Tibial nerve (tissue), 4 donors: ENCODE data around the gene DIP2C. TPM values are rescaled to one million over a fixed set of nuclear protein-coding genes. Genes with fewer than 3 reads are reported as not detected.
"Not testable (repeated sequence)": the region's sequence is repeated elsewhere in the genome, so short reads cannot be mapped to it uniquely, and the experiment has no call there.

Experiments
- DNase-seq, 2 donors: peaks; one replicate each; pipeline ENCODE4 v3.0.0-alpha.2; 2019; ENCODE audit warnings: low spot score in 2 of 2
- H3K27ac ChIP-seq, 4 donors: fragments of 200-600 bp; sonication (generic) in 3 of 4; one replicate each; pipeline ENCODE4 v1.5.1; 2017 to 2019; ENCODE audit warnings: mild to moderate bottlenecking in 1 of 4
- H3K27me3 ChIP-seq, 2 donors: fragments of 200-600 bp; sonication (generic) in 1 of 2; one replicate each; pipeline versions ENCODE4 v1.5.1 to v1.6.0; 2017 to 2019
- H3K36me3 ChIP-seq, 3 donors: fragments of 200-600 bp; sonication (generic); one replicate each; pipeline ENCODE4 v1.5.1; 2018 to 2019
- H3K4me1 ChIP-seq, 4 donors: fragments of 200-600 bp; sonication (generic) in 3 of 4; one replicate each; pipeline ENCODE4 v1.5.1; 2017 to 2019
- H3K4me3 ChIP-seq, 4 donors: fragments of 200-600 bp; sonication (generic) in 3 of 4; one replicate each; pipeline ENCODE4 v1.5.1; 2017 to 2019; ENCODE audit warnings: mild to moderate bottlenecking in 1 of 4, moderate library complexity in 1 of 4
- H3K9me3 ChIP-seq, 4 donors: fragments of 200-600 bp; sonication (generic) in 3 of 4; one replicate each; pipeline ENCODE4 v1.5.1; 2017 to 2019
- EP300 ChIP-seq, 2 donors: sonication (generic); formaldehyde crosslinking; IDR thresholded peaks; one replicate each; pipeline ENCODE4 v1.6.1; 2017; ENCODE audit warnings: antibody characterized with exemption in 2 of 2, mild to moderate bottlenecking in 1 of 2
- POLR2A ChIP-seq, 2 donors: fragments of 450-650 bp; IDR thresholded peaks; one replicate each; pipeline ENCODE4 v1.6.1; 2017; ENCODE audit warnings: antibody characterized with exemption in 2 of 2, mild to moderate bottlenecking in 2 of 2, moderate library complexity in 2 of 2
- WGBS, 2 donors: methylation state at CpG; one replicate each; pipeline ENCODE4 v1.1.5; 2018; 5-methylcytosine and 5-hydroxymethylcytosine counted together
- total RNA-seq, 4 donors: library from RNA; depleted of rRNA; stranded (reverse); fragments of >200 nt; gene quantifications; one replicate each; pipeline ENCODE4 v1.1.0, GENCODE V29; 2016
- TF ChIP-seq, protein P1 (sequence below), 5 experiments: fragments of 200-600 bp in 3 of 5; fragments of 450-650 bp in 2 of 5; sonication (generic) in 3 of 5; IDR thresholded peaks; one replicate each; pipeline ENCODE4 v1.5.1; 2016 to 2019; ENCODE audit warnings: antibody characterized with exemption in 5 of 5, mild to moderate bottlenecking in 3 of 5, moderate library complexity in 2 of 5

DIP2C gene
- total RNA-seq, 4 donors from 2014 or later: 31.4 to 46.5 (median 36.0) TPM

DNA sequence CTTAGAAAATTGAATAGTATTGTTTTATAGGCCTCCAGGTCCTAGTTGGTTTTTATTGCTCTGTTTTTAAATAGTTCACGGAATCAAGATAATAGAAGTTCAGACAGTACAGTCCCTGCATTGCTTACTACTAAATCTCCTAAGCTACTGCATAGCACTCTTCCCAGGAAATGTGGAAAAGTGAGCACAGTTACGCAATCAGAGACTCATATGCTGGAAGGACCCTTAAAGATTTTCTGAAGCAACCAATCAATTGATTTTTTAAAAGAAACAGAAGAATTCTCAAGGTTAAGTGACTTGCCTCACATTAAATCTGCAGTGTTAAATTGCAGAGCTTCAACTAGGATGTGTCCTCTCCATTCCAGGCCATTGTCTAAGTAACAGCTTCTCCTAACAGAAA lies 23.1 kb upstream of the DIP2C start:
- WGBS, 2 donors: 88% methylated on average over 2 of the region's 2 CpGs
- no peak overlapping the region for H3K27ac ChIP-seq
- H3K4me3 ChIP-seq: no peak overlapping the region
- DNase-seq: no peak
- no peak for TF ChIP-seq POLR2A (IDR thresholded peaks at IDR 0.05)
- TF ChIP-seq EP300 (IDR thresholded peaks at IDR 0.05): no peak
- TF ChIP-seq, protein P1, sequence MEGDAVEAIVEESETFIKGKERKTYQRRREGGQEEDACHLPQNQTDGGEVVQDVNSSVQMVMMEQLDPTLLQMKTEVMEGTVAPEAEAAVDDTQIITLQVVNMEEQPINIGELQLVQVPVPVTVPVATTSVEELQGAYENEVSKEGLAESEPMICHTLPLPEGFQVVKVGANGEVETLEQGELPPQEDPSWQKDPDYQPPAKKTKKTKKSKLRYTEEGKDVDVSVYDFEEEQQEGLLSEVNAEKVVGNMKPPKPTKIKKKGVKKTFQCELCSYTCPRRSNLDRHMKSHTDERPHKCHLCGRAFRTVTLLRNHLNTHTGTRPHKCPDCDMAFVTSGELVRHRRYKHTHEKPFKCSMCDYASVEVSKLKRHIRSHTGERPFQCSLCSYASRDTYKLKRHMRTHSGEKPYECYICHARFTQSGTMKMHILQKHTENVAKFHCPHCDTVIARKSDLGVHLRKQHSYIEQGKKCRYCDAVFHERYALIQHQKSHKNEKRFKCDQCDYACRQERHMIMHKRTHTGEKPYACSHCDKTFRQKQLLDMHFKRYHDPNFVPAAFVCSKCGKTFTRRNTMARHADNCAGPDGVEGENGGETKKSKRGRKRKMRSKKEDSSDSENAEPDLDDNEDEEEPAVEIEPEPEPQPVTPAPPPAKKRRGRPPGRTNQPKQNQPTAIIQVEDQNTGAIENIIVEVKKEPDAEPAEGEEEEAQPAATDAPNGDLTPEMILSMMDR (IDR thresholded peaks at IDR 0.05): no peak
- H3K4me1 ChIP-seq: no peaks in the 10 kb centered on the region
- H3K9me3 ChIP-seq: peaks cover 0 to 23% (median 2%) of the 10 kb centered on the region in 4 donors
- H3K27me3 ChIP-seq: no peaks in the 10 kb centered on the region
- no peaks in the 10 kb centered on the region for H3K36me3 ChIP-seq

GRCh38 chr10:712089-712488 lies 22.6 kb upstream of the DIP2C start:
- Histone ChIP-seq H3K36me3 (no peaks in the 10 kb centered on the region), H3K9me3 (peaks cover 0 to 23% (median 2%) of the 10 kb centered on the region in 4 donors), H3K4me3 (no peak overlapping the region), H3K4me1 (no peaks in the 10 kb centered on the region), H3K27ac (no peak overlapping the region), H3K27me3 (no peaks in the 10 kb centered on the region)
- DNase-seq: no peak
- 78 to 88% methylated on average over 5 of the region's 5 CpGs for WGBS, 2 donors
- no peak for TF ChIP-seq POLR2A (IDR thresholded peaks at IDR 0.05)
- no peak for TF ChIP-seq EP300 (IDR thresholded peaks at IDR 0.05)
- TF ChIP-seq, protein P1 (IDR thresholded peaks at IDR 0.05): no peak

DNA sequence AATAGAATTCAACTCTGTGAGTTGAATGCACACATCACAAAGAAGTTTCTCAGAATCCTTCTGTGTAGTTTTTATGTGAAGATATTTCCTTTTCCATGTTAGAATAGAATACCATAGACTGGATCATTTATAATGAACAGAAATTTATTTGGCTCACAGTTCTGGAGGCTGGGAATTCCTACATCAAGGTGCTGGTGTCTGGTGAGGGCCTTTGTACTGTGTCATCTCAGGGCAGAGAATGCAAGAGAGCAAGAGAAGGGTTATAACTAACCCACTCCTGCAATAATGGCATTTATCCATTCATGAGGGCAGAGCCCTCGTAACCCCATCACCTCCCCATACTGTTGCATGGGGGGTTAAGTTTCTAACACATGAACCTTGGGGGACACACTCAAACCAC lies 18.4 kb upstream of the DIP2C start:
- Histone ChIP-seq H3K4me1 (no peaks in the 10 kb centered on the region), H3K27ac (no peak overlapping the region), H3K36me3 (no peaks in the 10 kb centered on the region), H3K9me3 (peaks cover 0 to 7% (median 0%) of the 10 kb centered on the region in 4 donors), H3K4me3 (no peak overlapping the region), H3K27me3 (no peaks in the 10 kb centered on the region)
- WGBS, 2 donors: 83 to 88% methylated on average over 1 of the region's 1 CpG
- no peak for DNase-seq
- TF ChIP-seq, protein P1 (IDR thresholded peaks at IDR 0.05): no peak
- TF ChIP-seq EP300 (IDR thresholded peaks at IDR 0.05): no peak
- no peak for TF ChIP-seq POLR2A (IDR thresholded peaks at IDR 0.05)

- TF ChIP-seq POLR2A (IDR thresholded peaks at IDR 0.05): no peak
- no peak for TF ChIP-seq EP300 (IDR thresholded peaks at IDR 0.05)
- TF ChIP-seq, protein P1 (IDR thresholded peaks at IDR 0.05): no peak
- WGBS, 2 donors: 76 to 77% methylated on average over 1 of the region's 1 CpG
Observed at GRCh38 chr10:707456-707855, 18.0 kb upstream of the DIP2C start.

GRCh38 chr10:703118-703517 lies 13.7 kb upstream of the DIP2C start:
- no peak for DNase-seq
- TF ChIP-seq EP300 (IDR thresholded peaks at IDR 0.05) (no peak), POLR2A (IDR thresholded peaks at IDR 0.05) (no peak)
- TF ChIP-seq, protein P1 (IDR thresholded peaks at IDR 0.05): no peak
- H3K4me3 ChIP-seq: no peak overlapping the region
- H3K27me3 ChIP-seq: peaks cover 0 to 22% of the 10 kb centered on the region in 2 donors
- no peak overlapping the region for H3K27ac ChIP-seq
- no peaks in the 10 kb centered on the region for H3K4me1 ChIP-seq
- H3K36me3 ChIP-seq: no peaks in the 10 kb centered on the region
- peaks cover 0 to 7% (median 0%) of the 10 kb centered on the region in 4 donors for H3K9me3 ChIP-seq
- WGBS, 2 donors: 85 to 90% methylated on average over 1 of the region's 1 CpG

More at GRCh38 chr10:707456-707855, 18.0 kb upstream of the DIP2C start:
- Histone ChIP-seq H3K4me3 (no peak overlapping the region), H3K27ac (no peak overlapping the region), H3K27me3 (peaks cover 0 to under 1% of the 10 kb centered on the region in 2 donors), H3K36me3 (no peaks in the 10 kb centered on the region), H3K4me1 (no peaks in the 10 kb centered on the region), H3K9me3 (peaks cover 0 to 7% (median 0%) of the 10 kb centered on the region in 4 donors)
- DNase-seq: no peak

DNA sequence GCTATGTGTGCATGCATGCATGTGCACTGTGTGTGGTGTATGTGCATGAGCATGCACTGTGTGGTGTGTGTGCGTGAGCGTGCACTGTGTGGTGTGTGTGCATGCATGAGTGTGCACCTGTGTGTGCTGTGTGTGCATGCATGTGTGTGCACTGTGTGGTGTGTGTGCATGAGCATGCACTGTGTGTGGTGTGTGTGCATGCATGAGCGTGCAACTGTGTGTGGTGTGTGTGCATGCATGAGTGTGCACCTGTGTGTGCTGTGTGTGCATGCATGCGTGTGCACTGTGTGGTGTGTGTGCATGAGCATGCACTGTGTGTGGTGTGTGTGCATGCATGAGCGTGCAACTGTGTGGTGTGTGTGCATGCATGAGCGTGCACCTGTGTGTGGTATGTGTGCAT lies 10.7 kb upstream of the DIP2C start:
- 89 to 93% methylated on average over 6 of the region's 6 CpGs for WGBS, 2 donors
- not testable (repeated sequence) for H3K9me3 ChIP-seq, DNase-seq, H3K4me3 ChIP-seq, H3K4me1 ChIP-seq, H3K36me3 ChIP-seq, H3K27ac ChIP-seq
- peaks cover 0 to 28% of the 10 kb centered on the region in 2 donors for H3K27me3 ChIP-seq
